ENCODE measurements around the gene ATG2B. TPM values are rescaled to one million over a fixed set of nuclear protein-coding genes. Genes with fewer than 3 reads are reported as not detected.
A peak's percentile ranks its signal among the peaks of the same experiment; 100 is the strongest.

ATG2B gene
- total and polyA plus RNA-seq, 9 of the 15 experiments (the other 6 are each of a cell fraction or from before 2014, with no cell fraction given) = 0.83 to 12.9 (median 8.7) TPM

- no peak for TF ChIP-seq ZNF318 (IDR thresholded peaks at IDR 0.05; ENCODE audit: borderline replicate concordance in 1 of 2, low read depth in 1 of 2)
- TF ChIP-seq ZSCAN29 (IDR thresholded peaks at IDR 0.05) = no peak
- TF ChIP-seq SAFB (IDR thresholded peaks at IDR 0.05; ENCODE audit: borderline replicate concordance, low read depth, low read length) = no peak
- TF ChIP-seq HES1 (IDR thresholded peaks at IDR 0.05; ENCODE audit: low read depth) = no peak
- TF ChIP-seq PRMT5 (CRISPR knock-in tag; IDR thresholded peaks at IDR 0.05) = no peak
- TF ChIP-seq TBP (optimal IDR thresholded peaks at IDR 0.05; ENCODE audit: low read depth, low read length) = peak; percentile 24
- peak; percentile 7 for TF ChIP-seq HMGN3 (IDR thresholded peaks at IDR 0.05; ENCODE audit: borderline replicate concordance, extremely low read depth, insufficient read length, low read depth, low read length)
- TF ChIP-seq CREM (IDR thresholded peaks at IDR 0.05; ENCODE audit: low read depth) = no peak
- no peak for TF ChIP-seq ZNF695 (CRISPR knock-in tag; IDR thresholded peaks at IDR 0.05)
- TF ChIP-seq VEZF1 (CRISPR knock-in tag; IDR thresholded peaks at IDR 0.05) = no peak
- TF ChIP-seq CHD2 (IDR thresholded peaks at IDR 0.05; ENCODE audit: low read depth, low read length) = no peak
- no peak for TF ChIP-seq PHF8 (IDR thresholded peaks at IDR 0.05; ENCODE audit: borderline replicate concordance, low read length)
- no peak for TF ChIP-seq BCOR (IDR thresholded peaks at IDR 0.05)
- TF ChIP-seq SREBF1 (IDR thresholded peaks at IDR 0.05; ENCODE audit: borderline replicate concordance, low read depth, low read length) = no peak
- peak; percentile 34 for TF ChIP-seq HNRNPLL (IDR thresholded peaks at IDR 0.05; ENCODE audit: low read depth, low read length, poor library complexity, severe bottlenecking)
- TF ChIP-seq TFAP4 (CRISPR knock-in tag; IDR thresholded peaks at IDR 0.05; ENCODE audit: borderline replicate concordance) = 0 out of 2 replicates have a peak, but pooled peaks have one; percentile 16
- no peak for TF ChIP-seq POLR3A (IDR thresholded peaks at IDR 0.05; ENCODE audit: borderline replicate concordance, extremely low read depth, insufficient read depth, insufficient read length)
Observed at GRCh38 chr14:96363751-96364336, 703 bp upstream of the ATG2B start (continued).
